SW 1271 (cell line): ENCODE data around the gene GDPD5.
A peak's percentile ranks its signal among the peaks of the same experiment; 100 is the strongest.

Experiments used
- DNase-seq, 2 experiments: peaks; one replicate each; lab custom pipeline; 2025; lab: John Stamatoyannopoulos, UW

GDPD5 gene

DNA sequence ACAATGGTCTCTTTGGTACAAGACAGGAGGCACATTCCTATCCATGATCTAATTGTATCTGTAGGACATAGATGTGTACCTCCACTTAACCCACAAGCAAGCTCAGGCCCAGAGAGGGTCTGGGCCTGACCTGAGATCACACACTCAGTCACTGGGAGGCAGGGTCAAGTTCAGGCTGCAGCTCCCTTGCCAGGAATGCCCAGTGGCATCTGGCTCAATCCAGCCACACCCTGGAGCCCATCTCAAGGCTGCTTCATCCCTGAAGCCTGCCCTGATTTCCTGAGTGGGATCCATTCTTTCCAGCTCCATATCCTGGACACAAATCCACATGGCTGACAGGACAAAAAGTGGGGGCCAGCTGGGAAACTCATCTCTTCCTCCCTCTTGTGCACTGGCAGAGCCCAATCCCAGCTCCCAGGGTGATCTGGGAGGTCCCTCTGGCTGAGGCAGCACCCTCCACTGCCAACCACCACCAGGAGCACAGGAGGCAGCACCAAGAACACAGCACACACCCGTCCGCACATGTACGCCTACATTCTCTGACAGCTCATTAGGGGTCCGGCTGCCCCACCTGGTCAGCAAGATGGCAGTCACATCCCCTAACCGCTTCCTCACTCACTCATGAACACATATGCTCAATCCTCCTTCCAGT, 53.5 kb downstream of the GDPD5 start:
- no peak for DNase-seq

DNA sequence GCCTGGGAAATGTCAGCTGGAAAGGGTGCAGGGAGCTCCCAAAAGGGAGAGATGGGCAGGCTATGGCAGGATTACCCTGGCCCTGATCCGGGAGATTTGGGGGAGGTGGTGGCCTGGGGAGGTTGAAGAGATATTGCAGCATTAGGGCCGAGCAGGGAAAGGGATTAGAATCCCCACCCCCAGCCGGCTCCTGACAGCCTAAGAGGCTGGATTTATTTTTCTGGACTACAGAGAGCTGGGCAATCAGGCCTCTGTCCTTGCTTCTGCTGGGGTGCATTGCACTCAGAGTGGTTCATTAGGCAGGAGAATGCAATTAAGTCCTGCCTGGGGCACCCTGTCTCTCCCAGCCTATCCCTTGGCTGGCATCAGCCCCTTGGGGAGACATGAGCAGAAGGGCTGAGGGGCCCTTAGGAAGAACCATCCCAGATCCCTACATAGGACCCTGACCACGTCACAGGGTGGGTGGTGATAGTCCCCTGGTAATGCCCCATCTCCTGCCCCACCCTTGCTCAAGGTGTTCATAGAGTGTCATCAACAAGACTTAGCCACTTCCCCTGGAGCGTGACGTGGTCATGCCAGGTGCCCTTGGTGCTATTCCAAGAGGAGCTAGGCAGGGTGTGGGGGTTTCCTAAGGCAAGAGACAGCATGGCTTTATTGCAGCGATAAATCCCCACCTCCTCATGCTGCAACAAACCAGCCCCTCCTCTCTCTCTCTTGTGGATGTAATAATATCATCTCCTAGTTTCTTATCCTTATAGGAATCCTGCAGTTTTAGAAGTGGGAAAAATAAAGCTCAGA, 54.4 kb downstream of the GDPD5 start:
- no peak for DNase-seq

DNA sequence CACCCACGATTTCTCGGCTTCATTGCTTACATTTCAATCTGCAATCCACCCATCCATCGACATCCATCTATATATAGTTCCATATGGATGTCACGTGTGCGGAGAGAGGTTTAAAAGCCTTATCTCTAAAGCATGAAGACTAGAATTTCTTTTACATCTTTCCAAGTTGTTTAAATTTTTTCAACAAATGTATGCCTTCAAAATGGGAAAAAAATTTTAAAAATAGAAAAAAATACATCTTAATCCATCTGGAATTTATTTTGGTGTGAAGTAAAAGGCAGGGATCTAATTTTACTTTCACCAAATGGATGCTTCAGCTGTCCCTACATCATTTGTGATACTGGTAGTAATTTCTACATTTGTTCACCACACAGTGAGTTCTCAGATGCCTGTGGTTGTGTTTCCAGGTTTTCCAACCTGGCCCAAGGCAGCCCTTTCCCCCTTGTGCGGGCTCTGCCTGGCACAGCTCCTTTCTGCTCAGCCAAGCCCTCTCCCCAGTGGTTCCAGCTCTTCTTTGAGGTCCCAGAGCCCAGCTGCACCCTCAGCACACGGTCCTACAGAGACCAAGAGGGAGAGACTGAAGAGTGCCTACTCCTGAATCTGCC, 55.2 kb downstream of the GDPD5 start:
- no peak for DNase-seq

DNA sequence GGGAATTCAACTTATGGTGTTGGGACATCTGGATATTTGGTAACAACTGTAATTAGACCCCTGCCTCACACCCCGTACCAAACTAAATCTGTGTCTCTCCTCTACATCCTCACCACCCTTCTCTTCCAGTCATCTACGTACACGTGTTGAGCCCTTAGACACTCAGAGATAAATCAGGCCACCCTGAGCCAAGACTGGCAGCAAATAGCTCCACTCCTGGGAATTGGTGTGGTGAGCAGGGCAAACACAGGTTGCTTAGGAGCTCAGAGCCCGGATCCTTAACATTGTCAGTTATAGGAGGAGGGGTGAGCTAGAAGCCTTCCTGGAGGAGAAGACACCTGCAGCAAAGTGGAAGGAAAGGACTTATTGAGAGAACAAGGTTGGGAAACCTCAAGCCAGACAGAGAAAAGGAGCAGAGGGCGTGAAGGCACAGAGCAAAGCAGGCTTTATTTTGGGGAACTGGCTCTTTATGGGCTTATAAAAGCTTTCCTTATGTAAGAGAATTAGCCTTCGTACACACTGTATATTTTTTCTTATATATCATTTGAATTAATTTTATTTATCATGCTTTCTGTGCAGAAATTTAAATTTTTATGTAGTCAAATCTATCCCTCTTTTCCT, 55.8 kb downstream of the GDPD5 start:
- DNase-seq = no peak

DNA sequence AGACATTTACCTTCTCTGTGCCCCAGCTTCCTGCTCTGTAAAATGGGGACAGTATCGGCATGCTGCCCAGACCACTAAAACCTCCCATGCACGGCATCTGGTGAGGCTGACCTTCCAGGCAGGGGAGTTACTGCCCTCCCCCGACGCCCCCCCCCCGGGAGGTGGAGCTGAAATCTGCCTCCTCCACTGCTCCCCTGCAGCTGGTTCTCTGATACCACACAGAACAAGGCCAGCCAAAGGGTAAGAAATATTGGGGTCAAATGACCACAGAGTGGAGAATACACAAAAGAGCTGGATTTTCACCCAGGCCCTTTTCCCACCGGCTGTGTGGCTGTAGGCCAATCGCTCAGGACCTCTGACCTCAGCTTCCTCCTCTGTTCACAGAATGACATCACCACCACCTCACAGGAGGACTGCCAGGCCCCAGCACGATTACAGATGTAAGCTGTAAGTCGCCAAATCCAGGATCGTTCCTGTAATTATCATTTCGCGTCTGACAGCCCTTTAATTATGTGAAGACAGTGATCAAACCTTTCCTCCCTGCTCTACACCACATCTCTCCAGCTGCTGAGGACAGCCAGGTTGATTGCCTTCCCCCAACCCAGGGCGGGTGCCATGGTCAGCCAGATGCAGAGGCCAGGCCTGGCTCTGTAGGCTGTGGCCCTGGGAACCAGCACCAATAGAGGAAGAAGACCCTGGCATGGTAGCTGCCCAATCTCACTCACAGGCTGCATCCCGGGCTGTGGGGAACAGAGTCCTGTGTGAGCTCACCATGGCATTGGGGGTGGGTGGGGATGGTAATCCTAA, 57.0 kb downstream of the GDPD5 start:
- DNase-seq = no peak

DNA sequence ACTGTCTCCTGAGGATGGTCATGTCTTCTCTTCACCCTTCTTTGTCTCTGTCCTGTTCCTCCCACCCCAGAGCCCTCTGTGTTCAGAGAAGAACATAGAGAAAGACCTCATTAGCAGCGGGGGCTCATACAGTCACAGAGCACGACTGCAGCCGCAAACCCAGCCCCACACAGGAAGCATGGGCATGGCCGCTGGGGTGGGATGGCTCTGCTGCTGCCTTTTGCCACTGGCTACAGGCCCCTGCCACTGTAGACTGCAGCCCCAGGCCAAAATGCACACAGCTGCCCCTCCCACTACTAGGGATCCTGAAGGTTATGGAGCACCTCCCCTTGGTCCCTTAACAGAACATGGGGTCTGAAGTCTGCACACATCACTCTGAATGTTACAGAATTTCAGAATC, 57.9 kb downstream of the GDPD5 start:
- DNase-seq = no peak

DNA sequence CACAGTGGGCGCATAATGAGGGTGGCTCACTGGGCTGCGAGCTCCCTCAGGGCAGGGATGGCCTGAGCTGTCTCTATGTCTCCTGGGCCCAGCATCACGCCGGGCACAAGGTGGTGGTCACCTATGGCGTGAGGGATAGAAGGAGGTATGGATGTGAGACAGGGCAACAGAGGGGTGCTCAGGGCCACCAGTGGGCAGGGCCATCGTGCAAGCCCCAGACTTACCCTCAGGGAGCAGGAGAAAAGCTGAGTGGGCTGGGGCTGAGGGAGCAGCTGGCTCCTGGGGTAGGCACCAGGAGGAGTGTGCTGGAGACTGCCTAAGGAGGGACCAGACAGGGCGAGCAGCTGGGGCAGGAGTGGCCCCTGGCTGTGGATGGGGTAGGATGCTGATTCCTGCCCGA, 58.4 kb downstream of the GDPD5 start:
- DNase-seq = no peak

DNA sequence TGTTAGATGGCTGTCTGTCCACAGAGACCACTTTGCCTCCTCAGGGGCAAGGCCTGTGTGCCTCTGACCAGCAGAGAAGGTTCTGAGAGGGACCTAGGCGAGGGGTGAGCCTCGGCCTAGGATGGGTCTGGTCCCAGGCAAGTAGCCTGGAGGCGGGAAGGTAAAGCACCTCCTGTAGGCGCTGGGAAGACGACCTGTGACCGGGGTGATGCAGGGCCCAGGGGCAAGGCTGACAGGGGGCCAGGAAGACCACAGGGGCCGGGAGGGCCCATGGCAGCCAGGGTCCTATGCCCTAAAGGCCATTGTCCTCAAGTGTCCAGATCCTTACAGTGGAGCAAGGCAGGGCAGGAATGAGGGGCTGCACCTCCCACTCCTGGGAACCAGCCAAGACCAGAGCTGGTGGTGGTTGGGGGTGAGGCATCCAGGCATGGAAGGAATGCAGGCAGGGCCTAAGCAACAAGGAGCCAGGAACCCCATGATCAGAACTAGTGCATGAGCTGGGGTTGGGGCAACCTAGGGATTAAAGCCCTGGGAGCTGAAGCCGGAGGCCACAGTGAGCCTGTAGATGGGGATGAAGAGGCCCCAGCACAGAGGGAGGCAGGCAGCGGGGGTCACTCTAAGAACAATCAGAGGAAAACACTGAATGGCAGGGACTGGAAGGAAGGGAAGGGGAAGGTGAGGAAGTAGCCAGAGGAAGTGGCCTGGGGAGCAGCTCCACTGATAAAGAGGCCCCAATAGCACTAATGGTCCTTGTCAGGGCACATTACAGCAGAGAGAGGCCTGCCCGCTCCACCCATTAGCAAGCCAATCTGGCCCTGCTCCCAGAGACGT, 59.8 kb downstream of the GDPD5 start:
- DNase-seq = no peak

DNA sequence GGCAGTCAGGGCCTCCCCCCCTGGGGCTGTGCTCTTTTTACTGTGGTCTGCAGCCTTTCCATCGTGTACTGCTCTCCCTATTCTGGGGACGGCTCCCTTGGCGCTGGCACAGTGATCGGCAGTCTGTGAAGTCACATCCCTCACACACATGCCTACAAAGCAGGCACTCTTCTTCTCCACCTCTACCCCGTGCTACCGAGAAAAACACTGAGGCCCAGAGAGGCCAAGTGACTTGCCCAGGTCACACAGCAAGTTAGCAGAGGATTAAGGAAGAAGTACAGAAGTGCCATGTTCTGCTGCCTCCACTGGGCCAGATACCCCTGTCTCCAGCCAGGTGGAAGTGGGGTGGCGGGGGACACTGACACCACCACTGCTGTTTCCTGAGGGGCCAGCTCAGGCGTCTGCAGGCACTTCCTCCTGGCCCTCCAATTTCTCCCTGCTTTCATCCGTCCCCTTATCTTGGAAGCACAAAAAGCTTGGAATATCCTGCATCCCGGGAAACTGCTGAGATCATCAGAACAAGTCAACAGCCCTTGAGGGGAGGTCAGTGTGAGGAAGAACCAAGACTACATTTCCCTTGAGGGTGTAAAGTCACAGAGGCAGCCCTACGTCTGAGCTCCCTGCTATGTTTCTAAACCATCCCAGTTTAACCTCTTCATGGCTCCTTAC, 62.5 kb downstream of the GDPD5 start:
- DNase-seq = no peak

DNA sequence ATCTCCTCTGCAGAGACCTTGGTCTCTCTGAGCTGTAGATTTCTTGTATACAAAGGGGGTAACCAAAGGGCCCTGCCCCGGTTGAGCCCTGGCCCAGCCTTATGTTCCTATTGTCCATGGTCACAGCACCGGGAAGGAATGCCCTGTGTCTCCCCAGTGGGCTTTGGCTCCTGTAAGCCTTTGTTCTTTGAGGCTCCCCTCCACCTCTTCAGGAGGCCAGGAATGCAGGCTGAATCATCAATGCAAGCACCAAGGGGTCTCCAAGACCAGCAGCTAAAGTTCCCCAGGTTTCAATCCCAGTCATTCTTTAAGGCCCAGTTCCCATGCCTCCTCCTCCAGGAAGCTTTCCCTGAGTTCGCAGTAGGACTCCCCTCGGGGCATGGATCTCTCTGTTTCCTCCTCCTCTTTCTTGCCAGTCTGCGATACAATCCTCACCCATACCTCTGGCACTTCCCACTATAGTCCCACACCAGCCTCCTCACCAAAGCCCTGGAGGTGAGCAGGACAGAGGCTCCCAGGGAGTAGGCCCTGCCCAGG, 63.6 kb downstream of the GDPD5 start:
- no peak for DNase-seq

DNA sequence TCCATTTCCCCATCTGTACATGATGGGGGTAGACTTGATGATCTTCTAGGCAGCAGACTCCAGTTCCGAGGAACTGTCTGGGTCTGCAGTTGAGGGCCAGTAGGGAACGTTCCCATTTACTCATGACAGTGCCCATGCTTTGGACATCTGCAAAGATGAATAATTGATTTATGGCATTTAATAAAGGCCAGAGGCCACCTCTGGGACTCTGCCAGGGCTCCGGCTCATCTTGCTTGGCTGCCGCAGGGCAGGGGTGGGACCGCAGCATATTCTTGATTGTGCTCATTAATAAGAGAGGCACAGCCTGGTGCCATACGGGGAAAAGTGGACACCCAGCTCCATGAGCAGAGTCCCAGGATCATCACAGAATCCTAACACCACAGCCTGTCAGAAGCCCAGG, 64.6 kb downstream of the GDPD5 start:
- no peak for DNase-seq

DNA sequence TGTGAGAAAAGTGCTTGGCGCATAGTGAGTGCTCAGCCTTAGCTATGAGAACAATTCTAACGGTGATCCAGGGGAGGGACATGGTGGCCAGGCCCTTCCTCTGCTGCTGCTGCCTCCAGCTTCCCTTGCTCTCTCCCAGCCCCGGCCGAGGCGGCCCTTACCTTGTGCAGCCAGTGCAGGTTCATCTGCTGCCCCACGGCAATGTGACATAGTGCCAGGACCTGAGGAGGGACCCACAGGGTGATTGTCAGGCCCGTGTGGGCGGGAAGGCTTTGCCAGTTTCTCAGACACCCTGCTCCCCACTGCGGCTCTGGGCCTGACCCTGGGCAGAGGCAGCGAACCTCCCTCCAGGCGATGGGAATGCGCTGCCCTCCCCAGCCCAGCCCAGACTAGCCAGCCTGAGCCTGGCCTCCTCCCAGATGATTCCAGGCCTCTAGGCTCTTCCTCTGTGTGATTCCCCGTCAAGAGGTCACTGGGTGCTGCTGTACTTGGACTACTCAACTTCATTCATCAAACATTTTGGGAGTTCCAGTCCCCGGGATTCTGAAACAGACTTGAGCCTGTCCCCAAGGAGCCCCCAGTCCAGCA, 69.1 kb downstream of the GDPD5 start:
- DNase-seq = no peak

DNA sequence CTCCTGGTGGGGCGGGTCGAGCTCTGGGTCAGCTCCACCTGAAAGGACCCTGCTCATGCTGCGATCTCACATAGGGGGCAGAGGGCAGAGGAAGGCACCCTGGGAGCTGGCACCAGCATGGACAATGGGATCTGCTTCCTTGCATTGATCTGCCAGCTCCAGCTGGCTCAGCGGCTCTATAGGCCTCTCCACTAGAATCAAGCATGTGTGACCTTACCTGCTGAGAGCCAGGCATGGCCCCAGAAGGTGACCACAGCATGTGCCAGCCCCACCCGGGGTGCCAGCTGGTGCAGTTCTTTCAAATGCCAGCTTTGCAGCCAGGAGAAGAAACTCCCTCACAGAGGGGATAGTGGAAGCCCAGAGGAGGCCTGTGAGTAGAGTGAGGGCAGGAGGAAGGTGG, 70.8 kb downstream of the GDPD5 start:
- no peak for DNase-seq

DNA sequence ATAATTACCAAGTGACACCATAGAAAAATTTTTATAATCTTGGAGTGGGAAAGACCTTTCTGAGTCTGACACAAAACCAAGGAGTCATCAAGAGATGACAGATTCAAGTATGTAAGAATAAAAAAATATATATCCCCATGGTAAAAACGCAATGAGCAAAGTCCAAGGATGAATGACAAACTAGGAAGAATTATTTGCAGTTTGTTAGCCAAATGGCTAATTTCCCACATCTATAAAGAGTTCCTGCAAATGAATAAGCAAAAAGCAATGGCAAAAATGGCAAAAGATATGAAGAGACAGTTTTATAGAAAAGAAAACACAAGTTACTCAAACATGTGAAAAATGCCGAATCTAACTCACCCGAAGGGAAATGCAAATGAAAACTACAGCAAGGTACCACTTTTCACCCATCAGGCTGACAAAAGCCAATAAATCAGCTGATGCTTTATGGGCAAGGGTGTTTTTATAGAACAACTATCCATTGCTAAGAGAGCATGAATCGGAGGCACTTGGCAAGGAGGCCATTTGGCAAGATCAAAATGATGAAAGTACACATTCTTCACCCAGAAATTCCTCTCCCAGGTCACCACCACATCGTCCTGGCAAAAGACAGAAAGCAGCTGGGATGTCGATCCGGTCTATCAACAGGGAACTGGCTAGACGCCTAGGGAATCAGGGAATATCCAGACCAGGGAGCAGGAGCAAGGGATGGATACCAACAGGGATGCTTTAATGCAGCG, 71.7 kb downstream of the GDPD5 start:
- no peak for DNase-seq

DNA sequence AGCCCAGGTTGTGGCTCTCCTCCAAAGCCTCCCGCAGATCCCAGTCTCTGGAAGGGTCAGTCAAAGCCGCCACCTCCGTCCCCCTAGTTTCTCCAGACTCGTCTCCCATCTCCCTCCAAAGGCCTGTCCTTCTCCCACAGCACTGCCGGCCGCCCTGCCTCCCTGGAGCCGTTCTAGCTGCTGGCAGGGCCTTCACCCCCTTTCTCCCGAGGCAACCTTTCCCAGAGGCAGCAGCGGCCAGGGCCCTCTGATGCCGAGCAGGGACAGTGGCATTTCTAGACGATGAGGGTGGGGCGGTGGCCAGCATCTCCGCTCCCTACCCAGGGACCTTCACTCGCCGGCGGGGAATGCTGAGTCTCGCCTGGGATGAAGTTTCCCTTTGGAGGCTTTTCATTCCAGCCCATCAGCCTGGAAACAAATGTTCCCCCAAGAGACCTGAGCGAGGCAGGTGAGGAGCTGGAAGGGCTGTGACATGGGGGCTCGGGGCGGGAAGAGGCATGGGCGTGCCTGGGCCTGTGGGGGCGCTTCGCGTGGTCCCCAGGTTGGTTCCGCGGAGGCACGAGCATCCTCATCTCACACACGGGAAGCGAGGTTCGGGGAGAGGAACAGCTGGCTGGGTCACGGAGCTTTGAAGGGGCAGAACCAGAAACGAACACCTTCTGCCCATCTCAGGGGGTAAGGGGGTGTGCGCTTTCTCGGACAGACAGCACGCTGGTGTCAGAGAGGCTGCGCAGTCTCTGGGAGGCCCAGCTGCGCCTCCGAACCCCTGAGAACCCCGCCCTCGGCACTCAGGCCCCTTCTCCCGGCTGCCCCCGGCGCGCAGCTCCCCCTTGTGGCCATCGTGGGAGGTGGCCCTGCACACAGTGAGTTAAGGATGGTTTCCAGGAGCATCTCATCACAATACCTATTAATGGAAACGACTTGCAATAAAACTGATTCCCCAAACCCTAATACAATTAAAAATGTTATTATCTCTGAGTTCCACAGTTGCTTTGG, 74.6 kb downstream of the GDPD5 start:
- peak in 1 of 2 experiments; percentile 13 for DNase-seq

DNA sequence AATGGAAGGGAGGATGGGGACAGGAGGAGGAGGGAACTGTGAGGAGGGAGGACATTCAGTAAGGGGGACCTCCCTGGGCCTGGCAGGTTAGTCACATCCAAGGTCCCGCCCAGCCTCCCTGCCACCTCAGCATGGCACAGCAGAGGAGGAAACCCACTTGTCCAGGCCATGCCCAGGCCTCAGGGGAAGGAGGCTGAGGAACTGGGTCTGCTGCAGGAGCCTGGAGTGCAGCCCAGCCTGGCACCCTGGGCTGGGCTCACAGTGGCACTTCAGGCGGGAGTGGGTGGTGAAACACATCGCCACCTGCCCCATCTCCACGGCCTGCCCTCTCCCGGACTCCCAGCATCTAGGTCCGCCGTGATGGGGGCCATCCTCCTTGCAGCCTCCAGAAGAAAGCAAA, 75.5 kb downstream of the GDPD5 start:
- no peak for DNase-seq

DNA sequence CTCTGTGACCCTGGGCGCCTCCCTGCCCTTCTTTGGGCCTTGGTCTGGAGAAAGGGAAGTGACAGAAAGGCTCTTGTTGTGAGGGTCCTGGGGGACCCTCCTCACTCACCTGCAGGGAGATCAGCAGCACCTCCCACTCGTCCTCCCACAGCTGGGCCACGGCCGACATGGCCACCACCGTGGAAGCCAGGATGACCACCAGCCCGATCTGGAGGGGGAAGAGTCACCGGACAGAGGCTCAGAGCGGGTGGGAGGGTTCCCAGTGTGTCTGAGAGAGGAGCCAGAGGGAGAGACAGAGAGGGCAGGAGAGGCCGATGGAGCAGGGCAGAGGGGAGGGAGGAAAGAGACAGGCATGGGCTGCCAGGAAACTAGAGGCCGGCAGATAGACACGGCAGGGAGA, 76.0 kb downstream of the GDPD5 start:
- no peak for DNase-seq

DNA sequence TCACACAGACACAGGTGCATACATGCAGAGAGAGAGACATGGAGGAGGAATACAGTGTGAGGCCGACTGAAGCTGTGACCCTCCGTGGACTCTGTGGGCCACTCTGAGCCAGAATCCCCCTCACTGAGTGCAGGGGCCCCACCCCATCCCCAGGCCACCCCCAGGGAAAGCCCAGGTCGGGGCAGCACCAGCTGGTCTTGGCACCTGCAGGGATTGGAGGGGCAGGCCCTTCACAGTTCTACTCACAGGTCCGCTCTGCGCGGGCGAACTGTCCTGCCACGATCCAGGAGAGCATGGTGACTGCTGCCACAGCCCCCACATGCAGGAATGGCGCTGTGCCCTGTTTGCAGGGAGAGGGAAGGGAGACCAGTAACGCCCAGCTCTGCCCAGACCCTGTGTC, 76.5 kb downstream of the GDPD5 start:
- DNase-seq = no peak
